GM18517 (cell line): Measurements from ENCODE around the gene AZIN2.
"Not testable (repeated sequence)": the region's sequence is repeated elsewhere in the genome, so short reads cannot be mapped to it uniquely, and the experiment has no call there.

ENCODE experiments used
- ATAC-seq: cut with Tn5 transposase; IDR thresholded peaks from one replicate; pipeline ENCODE4 v1.9.1; 2021; ENCODE audit warnings: mild to moderate bottlenecking, moderate library complexity; ENCODE audit not compliant: unreplicated experiment

Gene AZIN2

DNA sequence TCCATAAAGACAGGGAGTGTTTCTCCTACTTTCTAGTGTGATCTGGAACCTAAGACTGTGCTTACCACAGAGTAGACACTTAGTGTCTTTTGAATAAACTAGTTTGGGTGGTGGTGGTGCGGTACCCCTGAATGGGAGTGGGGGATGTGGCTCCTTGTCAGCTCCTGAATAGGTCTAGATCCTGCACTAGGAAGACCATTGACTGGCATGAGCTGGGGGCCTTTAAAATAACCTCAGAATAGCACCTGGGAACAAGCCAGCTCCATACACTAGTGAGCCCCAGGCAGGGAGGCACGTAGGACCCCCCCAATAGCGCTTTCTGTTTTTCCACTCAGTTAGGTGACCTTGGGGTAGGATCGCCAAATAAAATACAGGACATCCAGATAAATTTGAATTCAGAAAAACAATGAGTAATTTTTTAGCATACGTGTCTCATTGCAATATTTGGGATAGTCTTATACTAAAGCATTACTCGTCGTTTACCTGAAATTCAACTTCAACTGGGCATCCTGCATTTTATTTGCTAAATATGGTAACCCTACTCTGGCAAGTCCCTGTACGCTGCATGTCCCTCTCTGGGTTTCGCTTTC is 45.6 kb downstream of the AZIN2 start:
- no peak for ATAC-seq

DNA sequence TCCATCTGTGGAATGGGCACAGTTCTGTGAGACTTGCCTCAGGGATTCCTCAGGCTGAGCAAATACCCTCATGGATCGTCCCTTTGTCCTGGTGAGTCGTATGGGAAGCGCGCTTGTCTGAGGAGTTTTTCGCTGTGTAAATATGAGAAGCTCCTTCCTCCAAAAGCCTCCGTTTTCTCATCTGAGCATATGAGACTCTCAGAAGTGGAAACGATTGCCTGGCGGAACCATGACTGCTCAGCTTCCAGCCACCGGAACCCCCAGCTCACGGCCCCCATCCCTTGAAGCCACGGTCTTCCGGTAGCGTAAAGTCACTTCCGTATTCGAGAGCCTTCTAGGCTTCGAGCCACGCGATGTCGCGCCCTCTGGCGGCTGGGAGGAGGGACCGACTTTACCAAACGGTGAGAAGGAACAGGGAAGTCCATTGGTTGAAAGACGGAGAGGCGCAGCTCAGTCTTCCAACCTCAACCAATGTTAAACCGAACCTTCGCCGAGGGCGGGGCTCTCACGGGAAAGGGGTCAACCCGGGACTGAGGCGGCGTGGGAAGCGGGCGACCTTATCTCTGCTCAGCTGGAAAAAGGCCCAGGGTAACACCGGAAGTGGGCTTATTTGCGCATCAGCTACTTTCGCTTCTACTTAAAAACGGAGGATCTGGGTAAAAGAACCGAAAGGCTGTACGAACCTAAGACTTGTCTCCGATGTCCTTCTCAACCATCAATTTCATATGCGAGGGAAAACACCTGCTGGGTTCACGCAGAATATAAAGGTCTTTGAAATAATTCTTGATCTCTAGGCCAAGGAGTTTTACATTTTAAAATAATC is 46.3 kb downstream of the AZIN2 start:
- peak; percentile 96 for ATAC-seq

DNA sequence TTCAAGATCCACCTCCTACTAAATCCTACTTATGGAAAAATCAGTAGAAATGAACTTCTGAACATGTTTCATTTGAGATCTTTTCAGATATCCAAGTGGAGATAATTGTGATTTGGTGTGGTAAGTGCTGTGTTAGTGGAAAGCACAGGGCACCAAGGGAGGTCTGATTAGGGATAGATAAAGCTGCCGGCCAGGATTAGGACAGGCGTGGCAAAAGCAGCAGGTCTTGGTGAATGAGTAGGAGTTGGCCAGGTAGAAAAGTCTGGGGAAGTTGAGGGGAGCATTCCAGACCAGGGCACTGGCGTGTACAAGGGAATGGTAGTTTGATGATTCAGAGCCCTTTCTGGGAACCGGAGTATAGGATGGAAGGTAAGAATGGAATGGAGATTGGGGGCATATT is 47.8 kb downstream of the AZIN2 start:
- ATAC-seq = no peak

DNA sequence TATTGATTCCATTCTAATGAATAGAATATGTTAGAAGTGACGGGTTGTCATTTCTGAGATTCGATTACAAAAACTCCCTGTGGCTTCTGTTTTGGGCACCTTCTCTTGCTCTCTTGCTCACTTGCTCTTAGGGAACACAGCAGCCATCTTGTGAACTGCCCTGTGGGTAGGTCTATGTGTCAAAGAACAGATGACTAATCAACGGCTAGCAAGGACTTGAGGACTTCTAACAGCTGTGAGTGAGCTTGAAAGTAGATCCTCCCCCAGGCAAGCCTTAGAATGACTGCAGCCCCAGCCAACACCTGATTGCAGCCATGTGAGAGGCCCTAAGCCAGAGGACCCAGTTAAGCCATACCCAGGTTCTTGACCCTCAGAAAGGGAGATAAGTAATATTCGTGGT is 49.3 kb downstream of the AZIN2 start:
- ATAC-seq = no peak

DNA sequence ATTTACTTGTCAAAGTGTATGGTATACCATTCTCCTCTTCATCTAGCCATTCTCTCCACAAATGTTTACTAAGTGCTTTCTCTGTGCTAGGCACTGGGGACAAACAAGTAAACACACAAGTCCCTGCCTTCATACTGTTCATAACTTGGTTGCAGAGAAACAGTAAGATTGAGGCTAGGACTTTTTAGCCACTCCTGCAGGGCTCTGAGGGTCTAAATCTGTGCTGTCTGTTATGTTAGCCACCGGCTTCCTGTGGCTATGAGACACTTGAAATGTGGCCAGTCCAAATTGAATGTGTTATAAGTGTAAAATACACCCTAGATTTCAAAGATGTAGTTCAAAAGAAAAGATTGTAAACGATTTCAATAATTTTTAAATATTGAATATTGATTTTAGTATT is 50.2 kb downstream of the AZIN2 start:
- no peak for ATAC-seq

DNA sequence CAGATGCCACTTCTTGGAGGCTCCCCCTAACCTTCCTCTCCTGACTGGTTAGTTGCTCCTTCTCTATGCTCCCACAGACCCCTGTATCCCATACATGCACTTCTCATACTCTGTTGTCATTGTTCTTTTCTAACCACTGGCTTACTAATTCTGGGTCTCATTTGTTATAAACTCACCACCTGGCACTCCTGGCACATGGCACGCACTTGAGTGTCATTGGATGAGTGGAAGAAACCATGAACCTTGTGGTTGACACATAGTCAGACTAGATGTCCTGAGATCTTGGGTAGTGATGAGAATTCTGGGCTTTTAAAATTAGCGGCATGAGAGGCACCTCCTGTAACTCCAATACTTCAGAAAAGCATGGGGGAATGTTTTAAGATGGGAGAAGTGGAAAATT is 51.6 kb downstream of the AZIN2 start:
- ATAC-seq = no peak

DNA sequence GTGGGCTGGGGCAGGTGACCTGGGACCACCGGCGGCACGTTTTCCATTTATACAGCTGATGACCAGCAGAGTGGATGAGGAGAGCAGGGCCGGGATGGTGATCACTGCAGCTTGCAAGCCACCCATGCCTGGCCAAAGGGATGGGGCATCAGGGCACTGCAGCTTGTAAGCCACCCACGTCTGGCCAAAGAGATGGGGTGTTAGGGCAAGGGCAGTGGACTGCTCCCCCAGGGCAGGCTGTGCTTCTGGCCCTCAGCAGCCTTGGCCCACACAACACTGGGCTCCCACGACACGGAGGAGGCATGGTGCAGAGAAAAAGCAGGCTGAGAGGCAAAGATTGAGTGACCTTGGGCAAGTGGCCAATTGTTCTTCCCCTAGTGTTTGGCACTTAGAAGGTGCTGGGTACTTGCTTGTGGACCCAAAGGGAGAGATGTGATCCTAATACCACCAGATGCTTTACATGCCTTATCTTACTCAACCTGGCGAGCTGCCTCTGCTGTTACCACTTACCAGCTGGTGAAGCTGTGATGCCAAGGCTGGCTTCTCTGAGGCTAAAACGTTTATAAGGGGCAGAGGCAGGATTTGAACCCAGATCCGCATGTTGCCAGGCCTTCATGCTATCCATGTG is 52.6 kb downstream of the AZIN2 start:
- no peak for ATAC-seq

DNA sequence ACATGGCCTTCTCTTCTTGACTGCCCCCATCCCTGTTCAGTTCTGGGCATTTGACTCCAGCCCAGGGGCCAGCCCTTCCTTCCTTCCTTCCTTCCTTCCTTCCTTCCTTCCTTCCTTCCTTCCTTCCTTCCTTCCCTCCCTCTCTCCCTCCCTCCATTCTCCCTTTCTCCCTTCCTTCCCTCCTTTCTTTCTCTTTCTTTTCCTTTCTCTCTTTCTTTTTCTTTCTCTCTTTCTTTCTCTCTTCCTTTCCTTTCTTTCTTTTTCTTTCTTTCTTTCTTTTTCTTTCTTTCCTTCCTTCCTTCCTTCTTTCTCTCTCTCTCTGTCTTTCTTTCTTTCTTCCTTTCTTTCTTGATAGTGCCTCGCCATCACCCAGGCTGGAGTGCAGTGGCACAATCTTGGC is 55.1 kb downstream of the AZIN2 start:
- ATAC-seq = not testable (repeated sequence)

DNA sequence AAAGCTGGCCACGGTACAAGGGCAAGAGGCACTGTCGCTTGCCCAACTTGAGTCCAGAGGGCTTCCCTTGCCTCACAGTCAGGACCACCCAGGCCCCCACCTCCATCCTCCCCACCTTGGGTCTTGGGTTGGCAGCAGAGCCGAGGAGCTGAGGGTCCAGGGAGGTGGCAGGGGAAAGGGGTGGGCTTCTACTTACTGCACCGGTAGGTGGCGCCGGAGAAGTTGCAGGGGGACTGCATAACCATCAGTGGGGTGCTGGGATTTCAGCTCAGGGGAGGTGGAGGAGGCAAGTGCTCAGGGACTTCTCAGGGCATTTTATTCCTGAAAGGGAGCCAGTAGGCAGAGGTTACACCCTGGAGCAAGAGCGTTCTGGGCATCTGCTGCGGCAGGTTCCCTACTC is 56.8 kb downstream of the AZIN2 start:
- no peak for ATAC-seq

DNA sequence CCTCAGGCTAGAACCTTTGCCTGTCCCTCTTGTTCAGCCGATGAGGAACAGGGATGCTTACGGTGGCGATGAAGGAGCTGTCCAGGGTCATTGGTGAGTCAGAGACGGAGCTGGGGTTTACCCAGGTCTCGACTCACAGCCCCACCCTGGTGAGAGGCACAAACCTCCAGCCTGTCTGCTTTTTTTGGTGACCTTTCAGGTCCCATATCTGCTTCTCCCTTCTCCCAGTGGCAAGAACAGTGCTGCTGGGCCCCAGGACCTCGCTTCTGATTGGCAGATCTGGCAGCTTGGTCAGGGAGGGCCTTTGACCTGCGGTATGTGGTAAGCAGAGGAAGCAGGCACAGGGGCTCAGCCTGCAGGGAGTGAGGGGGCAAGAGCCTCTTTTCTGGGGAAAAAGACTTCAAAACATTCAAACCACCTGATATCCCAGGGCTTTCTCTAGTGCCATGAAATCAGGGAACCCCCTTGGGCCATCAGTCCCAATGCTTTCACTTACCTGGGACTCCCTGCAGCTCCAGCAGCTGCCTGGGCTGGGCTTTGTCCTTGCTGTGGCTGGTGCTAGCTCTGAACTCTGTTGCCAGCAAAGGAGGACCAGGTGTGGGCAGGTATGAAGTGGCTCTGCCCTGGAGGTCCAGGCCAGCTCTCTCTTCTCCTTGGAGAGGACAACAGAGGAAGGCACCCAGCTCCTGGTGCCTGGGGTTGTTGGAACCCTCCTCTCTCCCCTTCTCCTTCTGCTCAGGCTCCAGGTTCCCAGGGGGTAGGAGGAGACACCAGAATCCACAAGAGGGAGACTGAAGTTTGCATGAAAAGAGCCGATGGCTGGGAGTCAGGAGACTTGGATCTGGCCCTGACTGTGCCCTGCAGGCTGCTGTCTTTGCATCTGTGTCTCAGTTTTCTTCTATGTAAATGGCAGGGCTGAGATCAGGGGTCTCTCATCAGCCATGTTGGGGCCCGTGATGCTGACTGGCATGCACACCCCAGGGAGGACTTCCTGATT is 59.5 kb downstream of the AZIN2 start:
- no peak for ATAC-seq

DNA sequence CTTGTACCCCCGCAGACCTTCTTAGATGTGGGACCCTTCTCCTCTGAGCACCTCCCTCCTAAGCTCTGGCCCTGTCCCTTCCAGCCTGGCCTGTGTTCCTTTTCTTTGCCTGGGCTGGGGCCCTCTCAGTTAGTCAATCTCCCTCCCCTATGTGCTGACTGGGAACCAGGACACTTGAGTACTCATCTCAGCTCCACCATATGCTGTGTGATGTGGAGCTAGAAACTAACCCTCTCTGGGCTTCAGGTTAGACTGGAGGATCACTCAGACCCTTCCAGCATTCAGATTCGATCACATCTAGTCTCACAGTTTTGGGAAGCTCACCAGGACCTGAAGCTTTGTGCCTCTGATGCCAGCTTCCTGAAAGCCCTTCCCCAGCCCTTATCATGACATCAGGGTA is 60.3 kb downstream of the AZIN2 start:
- ATAC-seq = no peak

DNA sequence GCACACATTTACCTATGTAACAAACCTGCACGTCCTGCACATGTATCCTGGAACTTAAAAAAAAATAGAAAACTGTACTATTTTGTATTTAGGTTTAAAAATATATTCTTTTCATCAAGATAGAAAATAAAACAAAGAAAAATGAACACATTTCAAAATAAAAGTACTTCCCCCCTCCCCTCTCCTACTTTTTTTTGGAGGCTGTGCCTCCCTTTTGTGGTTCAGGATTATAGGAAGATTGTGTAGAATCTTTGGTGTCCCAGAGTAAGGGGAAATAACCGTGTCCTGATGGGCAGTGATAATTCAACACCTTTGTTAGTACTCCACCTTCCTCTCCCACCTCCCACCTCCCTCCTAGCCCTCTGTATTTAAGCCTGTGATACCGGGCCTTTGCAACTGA is 60.8 kb downstream of the AZIN2 start:
- no peak for ATAC-seq

DNA sequence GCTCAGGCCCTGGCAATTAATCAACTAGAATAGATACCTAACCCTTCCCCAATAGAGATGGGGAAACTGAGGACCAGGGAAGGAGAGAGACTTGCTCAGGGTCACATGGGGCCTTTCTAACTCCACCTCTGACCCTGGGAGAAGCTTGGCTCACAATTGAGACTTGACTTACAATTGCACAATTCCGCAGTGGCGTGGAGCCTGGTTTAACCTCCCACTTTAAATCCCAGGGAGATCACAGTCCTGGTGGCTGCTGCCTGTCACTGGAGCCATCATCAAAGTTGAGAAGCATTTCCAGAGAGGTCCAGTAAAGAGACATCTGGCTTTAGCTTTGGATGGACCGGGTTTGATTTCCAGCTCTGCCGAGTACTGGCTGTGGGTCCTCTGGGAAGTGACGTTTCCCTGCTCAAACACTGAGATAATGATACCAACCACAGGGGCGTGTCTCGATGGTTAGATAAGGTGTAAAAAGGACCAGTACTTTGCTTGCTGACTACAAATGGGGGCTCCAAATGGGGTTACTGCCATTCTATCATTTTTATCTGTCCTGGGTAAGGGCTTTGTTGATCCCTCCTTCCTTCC is 61.6 kb downstream of the AZIN2 start:
- no peak for ATAC-seq

DNA sequence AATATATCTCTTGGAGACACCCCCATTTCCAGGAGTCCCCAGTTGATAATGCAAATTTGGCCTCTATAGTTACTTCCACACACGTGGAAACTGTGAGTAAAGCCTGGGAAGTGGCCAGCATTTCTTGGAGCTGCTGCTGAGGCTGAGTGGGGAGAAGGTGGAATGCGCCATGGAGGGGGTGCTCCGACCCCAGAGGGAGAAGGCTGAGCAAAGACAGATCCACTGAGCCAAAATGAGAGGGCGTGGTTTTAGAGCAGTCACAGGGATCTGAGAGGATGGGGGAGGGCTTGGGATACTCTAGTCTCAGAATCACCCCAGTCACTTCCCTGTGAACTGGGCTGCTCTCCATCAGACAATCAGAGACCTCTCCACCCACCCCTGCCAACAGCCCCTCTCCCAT is 62.2 kb downstream of the AZIN2 start:
- no peak for ATAC-seq

DNA sequence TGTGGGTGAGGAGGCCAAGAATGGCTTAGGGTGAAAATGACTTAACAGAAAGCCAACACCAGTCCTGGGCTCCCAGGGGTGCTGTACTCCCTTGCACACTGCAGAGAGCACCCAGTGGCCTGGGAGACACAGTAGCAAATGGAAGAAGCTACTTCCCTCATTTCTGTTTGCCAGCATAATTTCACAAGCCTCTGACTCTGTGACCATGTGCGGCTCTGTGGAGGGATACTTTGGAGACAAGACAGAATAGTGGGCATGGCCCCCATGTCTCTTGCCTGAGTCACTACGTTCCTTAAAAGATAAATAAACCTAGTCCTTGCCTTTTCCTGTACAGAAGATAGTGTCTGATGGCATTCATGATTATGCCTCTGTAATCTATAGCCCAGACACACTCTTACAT is 62.7 kb downstream of the AZIN2 start:
- no peak for ATAC-seq

DNA sequence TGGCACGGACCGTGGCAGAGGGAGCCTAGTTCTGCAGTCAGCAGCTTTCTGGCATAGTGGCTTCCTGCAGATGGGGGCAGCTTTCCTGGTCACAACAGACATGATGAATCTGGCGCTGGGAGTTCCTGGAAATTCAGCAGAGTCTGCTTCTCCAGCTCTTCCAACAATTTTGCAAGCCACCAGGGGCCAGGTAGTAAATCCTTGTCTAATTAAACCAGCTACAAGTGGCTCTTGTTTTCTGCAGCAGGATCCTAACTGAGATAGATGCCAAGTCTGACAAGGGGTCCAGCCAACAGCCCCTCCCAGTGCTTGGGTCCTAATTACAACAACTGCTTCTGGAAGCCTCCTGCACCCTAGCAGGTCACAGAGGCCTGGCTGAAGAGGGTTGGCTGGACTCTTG is 65.0 kb downstream of the AZIN2 start:
- ATAC-seq = no peak

DNA sequence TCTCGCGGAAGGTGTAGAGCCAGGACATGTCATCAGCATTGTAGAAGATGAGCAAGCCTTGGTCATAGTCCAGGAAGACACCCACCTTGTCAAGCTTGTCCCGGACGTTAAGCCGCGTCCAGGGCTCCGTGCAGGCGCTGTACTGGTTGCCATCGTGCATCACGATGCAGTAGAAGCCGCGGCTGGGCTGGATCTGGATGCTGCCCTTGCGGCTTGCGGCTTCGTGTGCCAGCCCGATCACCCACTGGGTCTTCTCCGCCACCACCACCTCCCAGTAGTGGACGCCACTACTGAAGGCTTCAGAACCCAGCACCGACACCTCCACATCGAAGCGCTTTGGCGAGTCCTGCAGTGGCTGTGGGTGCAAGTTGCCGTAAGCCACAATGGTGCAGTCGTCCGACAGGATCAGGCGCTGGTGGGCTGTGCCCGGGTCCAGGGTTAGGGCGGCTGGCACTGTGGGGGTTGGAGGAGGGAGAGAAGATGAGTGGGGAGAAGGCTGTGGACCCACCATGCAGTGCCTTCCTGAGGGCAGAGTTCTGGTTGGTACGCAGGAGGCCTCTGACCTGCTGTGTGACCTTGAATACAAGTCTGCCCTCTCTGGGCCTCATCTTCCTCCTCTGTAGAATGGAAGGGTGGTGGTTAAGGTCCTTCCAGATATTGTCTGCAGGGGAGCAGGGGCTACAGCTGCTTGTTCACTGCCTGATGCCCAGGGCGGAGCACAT is 66.5 kb downstream of the AZIN2 start:
- no peak for ATAC-seq

DNA sequence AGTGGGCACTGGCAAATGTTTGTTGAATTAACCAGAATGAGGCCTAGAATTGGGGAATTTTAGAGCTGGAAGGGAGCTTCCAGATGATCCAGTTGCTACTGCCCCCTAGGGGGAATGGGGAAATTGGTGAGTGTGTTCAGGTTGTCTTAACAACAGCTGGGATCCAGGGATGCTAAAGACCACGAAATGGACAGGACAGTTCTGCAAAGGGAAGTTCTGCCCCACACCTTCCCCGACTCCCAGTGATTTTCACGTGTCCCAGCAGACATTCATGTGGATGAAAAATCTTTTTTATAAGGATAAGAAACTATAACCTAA is 67.0 kb downstream of the AZIN2 start:
- no peak for ATAC-seq

DNA sequence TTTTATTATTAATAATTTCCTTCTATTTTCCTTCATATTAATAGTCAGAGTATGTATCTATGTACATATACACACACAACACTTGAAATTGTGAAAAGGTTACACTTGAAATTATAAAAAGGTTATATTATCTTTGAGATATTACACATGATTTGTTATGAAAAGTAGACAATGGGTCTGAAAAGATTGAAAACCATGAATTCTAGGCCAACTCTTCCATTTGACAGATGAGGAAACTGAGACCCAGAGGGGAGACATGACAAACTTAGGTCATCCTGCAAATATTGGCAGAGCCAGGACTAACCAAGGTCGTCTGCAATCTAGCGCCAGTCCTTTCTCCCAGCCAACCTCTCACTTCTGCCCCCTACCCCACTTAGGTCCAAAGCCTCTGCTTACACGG is 67.7 kb downstream of the AZIN2 start:
- no peak for ATAC-seq

DNA sequence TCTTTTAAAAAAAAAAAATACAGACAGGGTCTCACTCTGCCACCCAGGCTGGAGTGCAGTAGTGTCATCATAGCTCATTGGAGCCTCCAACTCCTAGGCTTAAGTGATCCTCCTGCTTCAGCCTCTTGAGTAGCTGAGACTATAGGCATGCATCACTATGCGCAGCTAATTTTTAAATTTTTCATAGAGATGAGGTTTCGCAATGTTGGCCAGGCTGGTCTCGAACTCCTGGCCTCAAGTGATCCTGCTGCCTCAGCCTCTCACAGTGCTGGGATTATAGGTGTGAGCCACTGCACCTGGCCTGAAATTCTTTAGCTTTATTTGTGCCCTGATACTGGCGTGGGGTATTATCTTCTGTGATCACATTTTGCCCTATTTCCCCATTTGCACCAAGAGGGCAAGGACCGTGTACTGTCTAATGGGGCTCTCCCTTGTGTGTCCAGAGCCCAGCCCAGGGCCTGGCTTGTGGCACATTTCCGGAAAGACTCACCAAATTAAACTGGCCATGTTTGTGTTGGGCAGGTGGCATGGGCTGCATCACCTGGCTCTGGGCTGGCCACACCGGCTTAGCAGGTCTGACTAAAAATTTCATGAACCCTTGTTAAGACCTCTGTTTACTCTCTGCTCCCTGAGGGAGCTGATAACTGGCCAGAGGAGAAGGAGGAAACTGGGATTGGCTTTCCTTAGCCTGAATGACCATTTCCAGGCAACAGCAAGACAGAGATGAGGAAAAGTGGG is 68.7 kb downstream of the AZIN2 start:
- no peak for ATAC-seq
